Activated CD4-positive, alpha-beta T cell treated with anti-CD3 and anti-CD28 coated beads for 48 hours (primary cell): ENCODE data around the gene OTOP2.
A peak's percentile ranks its signal among the peaks of the same experiment; 100 is the strongest.
"Not testable (repeated sequence)": the region's sequence is repeated elsewhere in the genome, so short reads cannot be mapped to it uniquely, and the experiment has no call there.

Experiments used
- DNase-seq: peaks from one replicate; pipeline ENCODE4 v3.0.0-alpha.2; 2020

OTOP2 gene

GRCh38 chr17:74975943-74976342 is 51.9 kb downstream of the OTOP2 start:
- DNase-seq = no peak

DNA sequence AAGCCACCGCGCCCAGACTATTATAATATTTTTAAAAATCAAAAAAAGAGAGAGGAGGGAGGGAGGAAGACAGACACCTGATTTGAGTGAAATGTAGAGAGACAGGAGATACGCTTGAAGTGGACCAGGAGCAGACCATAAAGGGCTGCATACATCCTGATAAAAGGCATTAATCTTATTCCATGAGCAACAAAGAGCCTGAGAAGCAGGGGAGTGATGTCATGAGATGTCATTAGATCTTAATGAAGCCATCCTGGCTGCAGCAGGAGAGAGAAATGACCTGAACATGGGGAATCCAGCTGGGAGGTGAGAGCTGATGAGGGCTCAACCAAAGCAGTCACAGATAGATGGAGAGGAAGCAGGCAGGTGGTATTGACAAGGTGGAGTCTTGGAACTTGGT is 53.7 kb downstream of the OTOP2 start:
- DNase-seq = no peak

GRCh38 chr17:74978240-74978639 is 54.2 kb downstream of the OTOP2 start:
- DNase-seq = no peak

DNA sequence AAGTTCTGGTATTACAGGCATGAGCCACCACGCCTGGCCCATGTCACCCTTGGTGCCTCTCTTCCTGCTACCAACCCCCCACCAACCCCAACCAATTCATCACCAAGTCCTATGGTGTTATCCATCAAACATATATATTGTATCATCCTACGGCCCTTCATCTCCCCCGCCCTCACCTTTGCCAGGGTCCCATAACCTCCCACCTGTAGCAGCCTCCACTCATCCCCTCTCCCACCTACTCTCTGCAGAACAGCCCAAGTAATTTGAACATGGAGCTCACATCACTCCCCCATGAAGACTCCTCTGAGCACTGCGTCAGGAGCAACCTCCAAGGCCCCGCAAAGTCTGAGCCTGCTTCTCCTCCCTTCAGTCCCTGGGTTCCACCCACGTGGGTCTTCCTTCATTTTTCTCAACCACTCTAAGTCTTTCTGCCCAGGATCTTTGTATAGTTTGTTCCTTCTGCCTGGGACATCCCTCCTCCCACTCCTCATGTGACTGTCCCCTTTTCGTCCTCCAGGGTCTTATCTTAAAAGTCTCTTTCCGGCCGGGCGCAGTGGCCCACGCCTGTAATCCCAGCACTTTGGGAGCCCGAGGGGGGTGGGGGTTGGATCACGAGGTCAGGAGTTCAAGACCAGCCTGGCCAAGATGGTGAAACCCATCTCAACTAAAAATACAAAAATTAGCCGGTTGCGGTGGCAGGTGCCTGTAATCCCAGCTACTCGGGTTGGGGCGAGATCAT is 55.5 kb downstream of the OTOP2 start:
- DNase-seq = no peak

DNA sequence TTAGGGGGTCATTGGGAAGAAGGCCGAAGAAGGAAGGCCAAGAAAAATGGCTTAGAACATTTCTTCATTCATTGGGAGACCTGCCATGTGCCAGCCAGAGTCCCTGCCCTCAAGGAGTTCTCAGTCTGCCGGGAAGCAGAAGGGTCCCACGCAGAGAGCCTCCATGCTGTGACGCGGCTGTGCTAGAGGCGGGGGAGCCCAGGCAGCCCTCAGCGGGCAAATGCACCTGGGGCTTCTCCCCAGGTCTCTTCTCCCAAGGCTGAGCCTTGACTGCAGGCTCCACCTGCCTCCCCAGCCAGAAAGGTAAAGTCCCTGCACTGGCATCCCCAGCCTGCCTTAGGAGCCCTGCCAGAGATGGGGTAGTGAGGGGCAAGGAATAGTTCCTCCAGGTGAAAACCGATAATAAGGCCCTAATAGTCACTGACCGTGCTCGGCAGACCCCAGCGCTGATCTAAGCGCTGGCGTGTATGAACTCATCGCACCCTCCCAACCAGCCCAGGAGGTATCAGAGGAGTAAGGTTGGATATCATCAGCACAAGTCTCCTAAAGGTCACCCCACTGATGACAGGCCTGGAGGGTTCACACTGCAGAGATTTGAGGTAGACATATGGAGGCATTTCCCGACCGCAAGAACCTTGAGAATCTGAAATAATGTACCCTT is 57.4 kb downstream of the OTOP2 start:
- no peak for DNase-seq

GRCh38 chr17:74981979-74982662 is 58.0 kb downstream of the OTOP2 start:
- DNase-seq = peak; percentile 81

DNA sequence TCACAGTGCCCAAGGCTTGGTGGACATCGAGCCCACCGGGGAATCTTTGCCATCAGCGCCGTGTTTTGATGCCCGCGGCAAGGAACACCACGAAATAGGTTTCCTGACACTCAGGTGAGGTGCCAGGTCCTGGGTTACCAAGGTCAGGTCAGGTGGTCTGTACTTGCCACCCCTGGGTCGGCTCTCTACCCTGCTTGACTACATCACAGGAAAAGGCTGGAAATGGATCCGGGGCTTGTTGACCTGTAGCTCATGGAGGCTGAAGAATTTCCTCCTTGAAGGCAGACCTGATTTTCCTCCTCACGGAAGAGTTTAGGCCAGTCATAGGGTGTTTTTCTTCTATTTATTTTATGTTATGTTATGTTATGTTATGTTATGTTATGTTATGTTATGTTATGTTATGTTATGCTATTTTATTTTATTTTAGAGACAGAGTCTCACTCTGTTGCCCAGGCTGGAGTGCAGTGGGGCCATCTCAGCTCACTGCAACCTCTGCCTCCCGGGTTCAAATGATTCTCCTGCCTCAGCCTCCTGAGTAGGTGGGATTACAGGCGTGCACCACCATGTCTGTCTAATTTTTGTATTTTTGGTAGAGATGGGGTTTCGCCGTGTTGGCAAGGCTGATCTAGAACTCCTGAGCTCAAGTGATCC is 58.7 kb downstream of the OTOP2 start:
- DNase-seq = not testable (repeated sequence)
